Measurements from ENCODE around the gene HIVEP2. TPM values are rescaled to one million over a fixed set of nuclear protein-coding genes. Genes with fewer than 3 reads are reported as not detected.
A peak's percentile ranks its signal among the peaks of the same experiment; 100 is the strongest.

HIVEP2 gene
- total and polyA plus RNA-seq, 2 of the 4 experiments (the other 2 are of a cell fraction), result 4.3 to 11.3 TPM

GRCh38 chr6:142803032-142803431 lies 141.9 kb downstream of the HIVEP2 start:
- peaks cover 3% of the 10 kb centered on the region; the same call in 1 of the 2 replicates for H3K4me1 ChIP-seq (ENCODE audit: control insufficient read depth, insufficient read depth, low read length)
- ChIA-PET POLR2A (ENCODE audit: unreplicated experiment) (no interaction called here), CTCF (interaction anchor here (0.8 kb wide), 1 partner anchor 534 kb away, joined by 6 read pairs; no protein-coding TSS in a partner anchor)
- peaks cover 4% of the 10 kb centered on the region; the same call in 1 of the 2 replicates for H3K9me1 ChIP-seq (ENCODE audit: insufficient read depth, low read length)
- intact Hi-C loops (cut with micrococcal nuclease) (loop anchor here (2.0 to 5.0 kb wide), 2 partner anchors 30 to 144 kb away; partner anchors contain the start of gene HIVEP2), dilution Hi-C loops (cut with HindIII; ENCODE audit: low sequenced_read_pairs, unreplicated experiment) (no loop called here), in situ Hi-C loops (cut with MboI; ENCODE audit: low sequenced_read_pairs) (no loop called here)
- no peaks in the 10 kb centered on the region for H4K20me1 ChIP-seq (ENCODE audit: insufficient read depth, low read length)
- H3K56ac ChIP-seq (ENCODE audit: extremely low read depth, insufficient read depth, low read length), result no peak overlapping the region
- no peak overlapping the region for H2BK15ac ChIP-seq (ENCODE audit: low read depth, low read length)
- H3K36me3 ChIP-seq (ENCODE audit: control insufficient read depth, insufficient read depth, low read length), result no peaks in the 10 kb centered on the region
- H3K4me3 ChIP-seq (ENCODE audit: insufficient read depth, low read depth, low read length), result no peak overlapping the region
- DNase-seq, result no peak
- no peak overlapping the region for H3K23ac ChIP-seq (ENCODE audit: low read depth, low read length)
- H2BK120ac ChIP-seq (ENCODE audit: low read depth, low read length), result no peak overlapping the region
- H2AFZ ChIP-seq (replicated peaks; ENCODE audit: low read length, poor library complexity), result no peak overlapping the region
- H3K4me2 ChIP-seq (ENCODE audit: low read depth, low read length), result no peak overlapping the region
- no peak overlapping the region for H4K5ac ChIP-seq (ENCODE audit: low read depth, low read length)
- no peak overlapping the region for H2BK20ac ChIP-seq (ENCODE audit: low read depth, low read length)
- no peak overlapping the region for H3K27ac ChIP-seq (ENCODE audit: insufficient read depth, low read length)
- H4K91ac ChIP-seq (ENCODE audit: insufficient read depth, low read depth, low read length), result no peak overlapping the region
- no peak overlapping the region for H3K9ac ChIP-seq (ENCODE audit: low read depth, low read length)
- no peak overlapping the region for H2AK9ac ChIP-seq (replicated peaks; ENCODE audit: low read depth, low read length, poor library complexity)
- H3K79me1 ChIP-seq (ENCODE audit: low read depth in 1 of 2, low read length in 2 of 2), result peaks cover 48 to 58% of the 10 kb centered on the region in 2 experiments
- no peak overlapping the region for H3K18ac ChIP-seq (ENCODE audit: low read depth, low read length)
- no peak overlapping the region for H3K14ac ChIP-seq (replicated peaks; ENCODE audit: low read depth, low read length)
- no peak for TF ChIP-seq FOS (IDR thresholded peaks at IDR 0.05; ENCODE audit: low read depth, low read length)
- TF ChIP-seq CEBPB (IDR thresholded peaks at IDR 0.05; ENCODE audit: low read depth, low read length), result peak; percentile 48; the same call in 1 of the 2 replicates
- TF ChIP-seq NFE2L2 (IDR thresholded peaks at IDR 0.05; ENCODE audit: low read depth, low read length), result no peak
- no peaks in the 10 kb centered on the region for H3K9me3 ChIP-seq (ENCODE audit: control insufficient read depth, insufficient read depth, low read length)
- H3K4ac ChIP-seq (ENCODE audit: low read depth, low read length), result no peak overlapping the region
- peak overlapping the region; percentile 31 for H2BK5ac ChIP-seq (ENCODE audit: low read depth, low read length, poor library complexity, severe bottlenecking)
- no peak for ATAC-seq (ENCODE audit: low read depth)
- no TSS peak for BruUV-seq (replicated peaks)
- no peaks in the 10 kb centered on the region for H3K27me3 ChIP-seq (ENCODE audit: control insufficient read depth, insufficient read depth, low read length)
- H4K8ac ChIP-seq (ENCODE audit: low read depth in 2 of 2, low read length in 2 of 2), result no peak overlapping the region
- no peak overlapping the region for H2AK5ac ChIP-seq (ENCODE audit: low read depth, low read length)
